ENCODE results near the gene PRSS48.
"Not testable (repeated sequence)": the region's sequence is repeated elsewhere in the genome, so short reads cannot be mapped to it uniquely, and the experiment has no call there.

DNA sequence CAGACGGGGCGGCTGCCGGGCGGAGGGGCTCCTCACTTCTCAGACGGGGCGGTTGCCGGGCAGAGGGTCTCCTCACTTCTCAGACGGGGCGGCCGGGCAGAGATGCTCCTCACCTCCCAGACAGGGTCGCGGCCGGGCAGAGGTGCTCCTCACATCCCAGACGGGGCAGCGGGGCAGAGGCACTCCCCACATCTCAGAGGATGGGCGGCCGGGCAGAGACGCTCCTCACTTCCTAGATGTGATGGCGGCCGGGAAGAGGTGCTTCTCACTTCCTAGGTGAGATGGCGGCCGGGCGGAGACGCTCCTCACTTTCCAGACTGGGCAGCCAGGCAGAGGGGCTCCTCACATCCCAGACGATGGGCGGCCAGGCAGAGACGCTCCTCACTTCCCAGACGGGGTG, 21.7 kb upstream of the PRSS48 start:
- TF ChIP-seq, protein P1, sequence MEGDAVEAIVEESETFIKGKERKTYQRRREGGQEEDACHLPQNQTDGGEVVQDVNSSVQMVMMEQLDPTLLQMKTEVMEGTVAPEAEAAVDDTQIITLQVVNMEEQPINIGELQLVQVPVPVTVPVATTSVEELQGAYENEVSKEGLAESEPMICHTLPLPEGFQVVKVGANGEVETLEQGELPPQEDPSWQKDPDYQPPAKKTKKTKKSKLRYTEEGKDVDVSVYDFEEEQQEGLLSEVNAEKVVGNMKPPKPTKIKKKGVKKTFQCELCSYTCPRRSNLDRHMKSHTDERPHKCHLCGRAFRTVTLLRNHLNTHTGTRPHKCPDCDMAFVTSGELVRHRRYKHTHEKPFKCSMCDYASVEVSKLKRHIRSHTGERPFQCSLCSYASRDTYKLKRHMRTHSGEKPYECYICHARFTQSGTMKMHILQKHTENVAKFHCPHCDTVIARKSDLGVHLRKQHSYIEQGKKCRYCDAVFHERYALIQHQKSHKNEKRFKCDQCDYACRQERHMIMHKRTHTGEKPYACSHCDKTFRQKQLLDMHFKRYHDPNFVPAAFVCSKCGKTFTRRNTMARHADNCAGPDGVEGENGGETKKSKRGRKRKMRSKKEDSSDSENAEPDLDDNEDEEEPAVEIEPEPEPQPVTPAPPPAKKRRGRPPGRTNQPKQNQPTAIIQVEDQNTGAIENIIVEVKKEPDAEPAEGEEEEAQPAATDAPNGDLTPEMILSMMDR (IDR thresholded peaks at IDR 0.05 in 8 of 11, conservative IDR thresholded peaks at IDR 0.05 in 3 of 11) = not testable (repeated sequence)
- TF ChIP-seq POLR2AphosphoS5 (IDR thresholded peaks at IDR 0.05) = not testable (repeated sequence)

Data from spleen (tissue), 7 donors.